ENCODE measurements around the gene MEGF8.

MEGF8 gene

GRCh38 chr19:42374826-42375376, 49.5 kb downstream of the MEGF8 start:
- Histone ChIP-seq H3K4me1 (ENCODE audit: insufficient read depth, low read length) (peaks cover 13% of the 10 kb centered on the region; the same call in 1 of the 2 replicates), H3K36me3 (ENCODE audit: insufficient read depth, low read length) (peaks cover 4% of the 10 kb centered on the region; the same call in 1 of the 2 replicates), H3K9ac (ENCODE audit: low read depth, low read length) (no peak overlapping the region), H3K9me3 (ENCODE audit: control insufficient read depth, insufficient read depth, low read length) (no peaks in the 10 kb centered on the region)

DNA sequence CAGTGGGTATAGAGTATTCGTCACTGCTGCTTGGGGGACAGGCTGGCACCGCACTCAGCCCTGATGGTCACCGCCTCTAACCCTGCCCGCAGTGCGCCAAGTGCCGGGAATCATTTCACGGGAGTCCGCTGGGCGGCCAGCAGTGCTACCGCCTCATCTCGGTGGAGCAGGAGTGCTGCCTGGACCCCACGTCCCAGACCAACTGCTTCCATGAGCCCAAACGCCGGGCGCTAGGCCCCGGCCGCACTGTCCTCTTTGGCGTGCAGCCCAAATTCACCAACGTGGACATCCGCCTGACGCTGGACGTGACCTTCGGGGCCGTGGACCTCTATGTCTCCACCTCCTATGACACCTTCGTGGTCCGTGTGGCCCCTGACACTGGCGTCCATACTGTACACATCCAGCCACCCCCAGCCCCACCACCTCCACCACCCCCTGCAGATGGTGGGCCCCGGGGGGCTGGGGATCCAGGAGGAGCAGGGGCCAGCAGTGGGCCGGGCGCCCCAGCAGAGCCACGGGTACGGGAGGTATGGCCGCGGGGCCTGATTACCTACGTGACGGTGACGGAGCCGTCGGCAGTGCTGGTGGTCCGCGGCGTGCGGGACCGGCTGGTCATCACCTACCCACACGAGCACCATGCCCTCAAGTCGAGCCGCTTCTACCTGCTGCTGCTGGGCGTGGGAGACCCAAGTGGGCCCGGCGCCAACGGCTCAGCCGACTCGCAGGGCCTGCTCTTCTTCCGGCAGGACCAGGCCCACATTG, 50.2 kb downstream of the MEGF8 start:
- peaks cover 8% of the 10 kb centered on the region; the same call in 1 of the 2 replicates for H3K4me1 ChIP-seq (ENCODE audit: insufficient read depth, low read length)
- H3K9me3 ChIP-seq (ENCODE audit: control insufficient read depth, insufficient read depth, low read length), result no peaks in the 10 kb centered on the region
- no peak overlapping the region for H3K9ac ChIP-seq (ENCODE audit: low read depth, low read length)
- H3K36me3 ChIP-seq (ENCODE audit: insufficient read depth, low read length), result peaks cover 4% of the 10 kb centered on the region; the same call in 1 of the 2 replicates

DNA sequence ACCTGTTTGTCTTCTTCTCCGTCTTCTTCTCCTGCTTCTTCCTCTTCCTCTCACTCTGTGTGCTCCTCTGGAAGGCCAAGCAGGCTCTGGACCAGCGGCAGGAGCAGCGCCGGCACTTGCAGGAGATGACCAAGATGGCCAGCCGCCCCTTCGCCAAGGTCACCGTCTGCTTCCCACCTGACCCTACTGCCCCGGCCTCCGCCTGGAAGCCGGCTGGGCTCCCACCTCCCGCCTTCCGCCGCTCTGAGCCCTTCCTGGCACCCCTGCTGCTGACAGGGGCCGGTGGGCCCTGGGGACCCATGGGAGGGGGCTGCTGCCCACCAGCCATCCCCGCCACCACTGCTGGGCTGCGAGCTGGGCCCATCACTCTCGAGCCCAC, 50.7 kb downstream of the MEGF8 start:
- H3K9me3 ChIP-seq (ENCODE audit: control insufficient read depth, insufficient read depth, low read length), result no peaks in the 10 kb centered on the region
- H3K4me1 ChIP-seq (ENCODE audit: insufficient read depth, low read length), result 0 out of 2 replicates have a peak, but pooled peaks cover 4% of the 10 kb centered on the region
- H3K36me3 ChIP-seq (ENCODE audit: insufficient read depth, low read length), result peaks cover 4% of the 10 kb centered on the region; the same call in 1 of the 2 replicates
- no peak overlapping the region for H3K9ac ChIP-seq (ENCODE audit: low read depth, low read length)

DNA sequence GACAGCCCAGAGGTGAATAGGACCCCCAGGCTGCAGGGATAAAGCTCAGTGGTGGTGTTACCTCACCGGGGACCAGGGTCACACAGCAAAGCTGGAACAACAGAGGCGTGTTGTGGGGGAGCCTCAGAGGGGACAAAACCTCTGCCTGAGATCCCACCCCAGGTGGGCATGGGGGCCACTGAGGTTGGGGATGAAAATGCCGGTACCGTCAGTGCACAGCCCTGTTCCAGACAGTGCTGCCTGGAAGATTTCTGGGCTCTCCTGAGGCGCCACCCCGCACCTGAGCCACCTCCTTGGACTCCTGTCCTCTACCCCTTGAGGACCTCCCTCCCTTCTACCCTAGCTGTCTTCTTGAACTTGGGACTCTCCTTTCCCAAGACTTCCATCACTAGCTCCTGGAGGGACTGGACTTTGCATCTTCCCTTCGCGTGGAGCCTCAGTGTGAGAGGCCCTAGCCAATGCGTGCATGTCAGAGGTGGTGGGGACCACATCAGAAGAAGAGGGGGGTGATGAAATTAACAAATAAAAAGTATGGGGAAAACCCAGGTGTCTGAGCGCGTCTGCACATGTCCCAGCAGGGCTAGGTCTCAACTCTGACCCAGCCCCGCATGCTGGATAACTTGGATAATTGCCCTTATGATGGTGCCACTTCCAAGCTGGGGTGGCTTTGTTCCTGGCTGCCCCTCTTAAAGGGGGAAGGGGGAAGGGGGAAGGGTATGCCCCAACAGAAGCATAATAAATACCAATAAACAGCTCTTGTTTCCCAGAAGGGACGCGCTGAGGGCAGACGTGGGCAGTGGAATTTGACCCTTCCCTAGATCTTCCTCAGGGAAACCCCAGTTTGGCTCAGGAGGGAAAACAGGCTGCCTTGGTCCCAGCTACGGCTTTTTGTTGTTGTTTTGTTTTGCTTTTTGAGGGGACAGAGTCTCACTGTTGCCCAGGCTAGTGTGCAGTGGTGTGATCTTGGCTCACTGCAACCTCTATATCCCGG, 53.1 kb downstream of the MEGF8 start:
- H3K9ac ChIP-seq (ENCODE audit: low read depth, low read length), result no peak overlapping the region
- H3K9me3 ChIP-seq (ENCODE audit: control insufficient read depth, insufficient read depth, low read length), result no peaks in the 10 kb centered on the region
- H3K4me1 ChIP-seq (ENCODE audit: insufficient read depth, low read length), result peaks cover 6% of the 10 kb centered on the region; the same call in 1 of the 2 replicates
- peaks cover 4% of the 10 kb centered on the region; the same call in 1 of the 2 replicates for H3K36me3 ChIP-seq (ENCODE audit: insufficient read depth, low read length)

DNA sequence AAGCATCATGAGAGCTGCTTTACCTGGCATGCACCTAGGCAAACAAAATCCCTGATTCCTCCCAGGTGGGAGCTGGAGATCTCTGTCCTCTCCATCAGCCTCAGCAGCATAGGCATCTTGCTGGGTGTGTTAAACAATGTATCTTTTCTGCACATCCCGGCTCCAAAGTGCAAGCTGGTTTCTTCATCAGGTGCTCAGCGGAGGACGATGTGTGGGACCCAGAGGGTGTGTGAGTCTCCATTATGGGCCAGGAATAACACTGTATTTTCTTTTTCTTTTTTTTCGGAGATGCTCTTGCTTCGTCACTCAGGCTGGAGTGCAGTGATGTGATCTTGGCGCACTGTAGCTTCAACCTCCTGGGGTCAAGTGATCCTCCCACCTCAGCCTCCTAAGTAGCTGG, 54.7 kb downstream of the MEGF8 start:
- Histone ChIP-seq H3K4me1 (ENCODE audit: insufficient read depth, low read length) (peaks cover 6% of the 10 kb centered on the region; the same call in 1 of the 2 replicates), H3K9ac (ENCODE audit: low read depth, low read length) (no peak overlapping the region), H3K36me3 (ENCODE audit: insufficient read depth, low read length) (no peaks in the 10 kb centered on the region; the same call in 1 of the 2 replicates), H3K9me3 (ENCODE audit: control insufficient read depth, insufficient read depth, low read length) (no peaks in the 10 kb centered on the region)

DNA sequence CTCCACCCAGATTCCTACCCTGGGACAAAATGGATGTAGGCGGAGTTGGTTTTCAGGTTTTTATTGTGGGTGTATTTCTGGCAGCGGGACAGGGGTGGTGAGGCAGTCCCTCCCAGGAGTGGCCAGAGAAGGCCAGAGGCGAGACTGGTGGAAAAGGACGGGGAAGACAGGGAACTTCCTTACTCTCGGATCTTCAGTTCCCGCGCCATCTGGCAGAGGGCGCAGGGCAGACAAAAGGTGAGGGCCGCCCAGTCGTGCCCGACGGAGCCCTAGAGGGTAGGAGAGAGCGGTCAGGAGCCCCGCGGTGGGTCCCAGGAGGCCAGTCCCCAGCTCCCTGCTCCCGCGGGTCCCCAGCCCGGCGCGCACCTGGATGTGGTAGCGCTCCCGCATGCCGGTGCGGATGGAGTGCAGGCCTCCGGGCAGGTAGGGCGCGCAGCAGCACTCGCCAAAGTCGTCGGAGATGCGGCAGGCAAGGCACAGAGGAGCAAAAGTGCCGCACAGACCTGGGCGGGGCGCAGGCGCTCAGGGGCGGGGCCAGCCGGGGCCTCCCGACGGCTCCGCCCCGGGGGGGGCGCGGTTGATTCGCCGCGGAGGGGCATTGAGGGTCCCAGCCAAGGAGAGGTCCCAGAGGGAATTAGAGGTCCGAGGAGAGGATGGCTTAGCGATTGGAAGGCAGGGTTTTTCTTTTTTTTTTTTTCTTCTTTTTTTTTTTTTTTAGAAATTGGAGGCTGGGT, 61.7 kb downstream of the MEGF8 start:
- Histone ChIP-seq H3K9me3 (ENCODE audit: control insufficient read depth, insufficient read depth, low read length) (no peaks in the 10 kb centered on the region), H3K4me1 (ENCODE audit: insufficient read depth, low read length) (peaks cover 8% of the 10 kb centered on the region; the same call in 1 of the 2 replicates), H3K36me3 (ENCODE audit: insufficient read depth, low read length) (no peaks in the 10 kb centered on the region), H3K9ac (ENCODE audit: low read depth, low read length) (peak overlapping the region; percentile 65)

GRCh38 chr19:42388851-42389489, 63.5 kb downstream of the MEGF8 start:
- H3K36me3 ChIP-seq (ENCODE audit: insufficient read depth, low read length), result no peaks in the 10 kb centered on the region
- H3K9ac ChIP-seq (ENCODE audit: low read depth, low read length), result no peak overlapping the region
- H3K4me1 ChIP-seq (ENCODE audit: insufficient read depth, low read length), result peaks cover 10% of the 10 kb centered on the region; the same call in 1 of the 2 replicates
- H3K9me3 ChIP-seq (ENCODE audit: control insufficient read depth, insufficient read depth, low read length), result no peaks in the 10 kb centered on the region

- no peak within 1 kb of the TSS for H3K9ac ChIP-seq (ENCODE audit: low read depth, low read length)
- H3K36me3 ChIP-seq (ENCODE audit: insufficient read depth, low read length), result no peaks in the 10 kb centered on the region
- peaks cover 10% of the 10 kb centered on the region; the same call in 1 of the 2 replicates for H3K4me1 ChIP-seq (ENCODE audit: insufficient read depth, low read length)
- H3K9me3 ChIP-seq (ENCODE audit: control insufficient read depth, insufficient read depth, low read length), result no peaks in the 10 kb centered on the region
These were observed 64.5 kb downstream of the MEGF8 start, which contains the start of gene CNFN for GRCh38 chr19:42389899-42390298. CNFN (minus strand) TSS chr19:42390297; CDS start chr19:42389037, 1,260 bp downstream.

GRCh38 chr19:42392165-42392564, 66.7 kb downstream of the MEGF8 start:
- Histone ChIP-seq H3K36me3 (ENCODE audit: insufficient read depth, low read length) (no peaks in the 10 kb centered on the region), H3K4me1 (ENCODE audit: insufficient read depth, low read length) (peaks cover 10% of the 10 kb centered on the region; the same call in 1 of the 2 replicates), H3K9ac (ENCODE audit: low read depth, low read length) (no peak overlapping the region), H3K9me3 (ENCODE audit: control insufficient read depth, insufficient read depth, low read length) (no peaks in the 10 kb centered on the region)

DNA sequence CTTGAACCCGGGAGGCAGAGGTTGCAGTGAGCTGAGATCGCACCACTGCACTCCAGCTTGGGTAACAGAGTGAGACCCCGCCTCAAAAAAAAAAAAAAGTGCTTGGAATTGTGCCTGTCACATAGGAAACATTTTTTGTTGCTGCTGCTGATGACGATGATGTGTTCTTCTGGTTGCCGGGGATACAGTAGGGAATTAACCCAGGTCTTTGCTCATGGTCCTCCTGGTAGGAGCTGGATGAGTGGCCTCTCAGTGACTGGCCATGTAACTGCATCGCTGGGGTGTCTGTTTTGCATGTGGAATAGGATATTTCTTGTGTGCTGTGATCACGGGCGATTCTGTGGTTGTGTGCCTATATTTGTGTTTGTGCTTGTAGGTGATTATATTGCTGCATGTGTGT, 69.3 kb downstream of the MEGF8 start:
- Histone ChIP-seq H3K9ac (ENCODE audit: low read depth, low read length) (no peak overlapping the region), H3K9me3 (ENCODE audit: control insufficient read depth, insufficient read depth, low read length) (no peaks in the 10 kb centered on the region), H3K36me3 (ENCODE audit: insufficient read depth, low read length) (no peaks in the 10 kb centered on the region), H3K4me1 (ENCODE audit: insufficient read depth, low read length) (peaks cover 6% of the 10 kb centered on the region; the same call in 1 of the 2 replicates)

DNA sequence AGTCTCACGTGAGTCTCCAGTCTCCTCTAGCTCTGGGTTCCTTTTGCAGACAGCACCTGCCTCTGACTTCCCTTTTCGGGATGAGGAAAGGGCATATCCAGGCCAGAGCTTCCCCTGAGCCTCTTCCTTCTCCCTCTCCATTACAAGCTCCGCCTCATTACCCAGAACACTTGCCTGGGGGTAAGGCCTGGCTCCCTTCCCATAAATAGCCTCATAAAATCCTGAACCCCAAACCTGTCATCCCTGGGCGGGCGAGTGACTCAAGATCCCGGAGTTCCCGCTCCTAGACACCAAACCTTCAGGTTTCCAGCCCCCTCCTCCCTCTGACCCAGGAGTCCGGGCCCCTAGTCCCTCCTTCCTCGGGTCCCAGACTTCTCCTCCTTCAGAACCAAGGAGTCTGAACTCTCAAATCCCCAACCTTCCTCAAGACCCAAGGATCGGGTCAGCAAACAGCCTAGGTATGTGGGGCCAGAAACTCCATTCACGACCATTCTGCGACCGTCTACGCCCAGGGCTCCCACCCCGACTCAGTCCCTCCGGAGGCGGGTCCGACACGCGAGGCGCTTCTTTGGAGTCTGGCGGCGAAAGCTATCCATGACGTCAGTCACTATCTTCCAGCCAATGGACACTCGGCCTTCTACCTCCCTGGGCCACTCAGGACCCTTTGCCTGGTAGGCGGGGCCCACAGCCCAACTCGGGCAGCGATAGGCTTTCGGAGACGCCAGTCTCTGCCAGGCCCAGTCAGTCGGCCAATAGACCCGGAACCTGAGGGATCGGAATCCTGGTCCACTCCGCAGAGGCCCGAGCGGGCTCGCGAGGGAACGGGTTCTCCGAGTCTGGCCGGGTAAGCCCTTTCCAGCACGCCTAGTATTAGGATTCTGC, 71.2 kb downstream of the MEGF8 start:
- H3K4me1 ChIP-seq (ENCODE audit: insufficient read depth, low read length), result peaks cover 6% of the 10 kb centered on the region; the same call in 1 of the 2 replicates
- no peaks in the 10 kb centered on the region for H3K36me3 ChIP-seq (ENCODE audit: insufficient read depth, low read length)
- H3K9me3 ChIP-seq (ENCODE audit: control insufficient read depth, insufficient read depth, low read length), result no peaks in the 10 kb centered on the region
- peak overlapping the region; percentile 89 for H3K9ac ChIP-seq (ENCODE audit: low read depth, low read length)

GRCh38 chr19:42397263-42398166, 72.1 kb downstream of the MEGF8 start:
- Histone ChIP-seq H3K9me3 (ENCODE audit: control insufficient read depth, insufficient read depth, low read length) (no peaks in the 10 kb centered on the region), H3K4me1 (ENCODE audit: insufficient read depth, low read length) (no peaks in the 10 kb centered on the region), H3K9ac (ENCODE audit: low read depth, low read length) (peak overlapping the region; percentile 89), H3K36me3 (ENCODE audit: insufficient read depth, low read length) (no peaks in the 10 kb centered on the region)

Data from ES-I3 (cell line).